ENCODE data around the gene CNOT8. TPM values are rescaled to one million over a fixed set of nuclear protein-coding genes. Genes with fewer than 3 reads are reported as not detected.

CNOT8 gene
- polyA plus RNA-seq, 1 of the 3 experiments (the other 2 are of a cell fraction): 45.3 TPM

GRCh38 chr5:154850255-154851062 lies 8.0 kb upstream of the CNOT8 start, which contains the start of gene FAXDC2:
Gene FAXDC2 (minus strand): TSS chr5:154850603. CDS start chr5:154838178, 12,425 bp downstream.
- Histone ChIP-seq H3F3A (replicated peaks; ENCODE audit: insufficient read depth) (peaks cover 11% of the 10 kb centered on the region), H3K9me2 (no peaks in the 10 kb centered on the region), H3K9me3 (no peaks in the 10 kb centered on the region), H3K36me3 (replicated peaks in 1 of 2; ENCODE audit: control insufficient read depth in 1 of 2, insufficient read depth in 2 of 2, low read length in 1 of 2) (no peaks in the 10 kb centered on the region), H3K27ac (ENCODE audit: low read depth in 2 of 2, low read length in 1 of 2) (peak within 1 kb of the TSS; percentile 60 to 77), H3K79me2 (ENCODE audit: insufficient read depth) (no peaks in the 10 kb centered on the region), H3K9ac (peak within 1 kb of the TSS; percentile 48; the same call in 1 of the 2 replicates), H3K4me1 (ENCODE audit: control insufficient read depth in 1 of 2, insufficient read depth in 2 of 2, low read depth in 1 of 2, low read length in 1 of 2) (peaks cover 9% of the 10 kb centered on the region in 2 experiments; a peak in 3 of 4 replicates), H3K27me3 (ENCODE audit: insufficient read depth) (no peaks in the 10 kb centered on the region), H2AFZ (ENCODE audit: low read depth) (peak within 1 kb of the TSS; percentile 92), H4K20me1 (ENCODE audit: insufficient read depth) (no peaks in the 10 kb centered on the region), H3K4me3 (ENCODE audit: low read depth in 2 of 2, low read length in 1 of 2) (peak within 1 kb of the TSS; percentile 50 to 59), H3K4me2 (peak within 1 kb of the TSS; percentile 73)
- ChIA-PET CTCF (interaction anchor here (0.9 to 1.1 kb wide), 2 partner anchors 16 to 200 kb away, joined by 3 to 4 read pairs; no protein-coding TSS in a partner anchor), POLR2A (interaction anchor here (1.5 kb wide), 1 partner anchor 15 kb away, joined by 7 read pairs; no protein-coding TSS in a partner anchor)
- peak; percentile 53 for DNase-seq
- 24% methylated on average over 11 of the region's 11 CpGs for WGBS (ENCODE audit: low lambda C conversion rate)
- TF ChIP-seq YY1 (IDR thresholded peaks at IDR 0.05; ENCODE audit: low read depth) (no peak), TCF12 (IDR thresholded peaks at IDR 0.05) (no peak), ELF1 (IDR thresholded peaks at IDR 0.05) (no peak), MEF2A (IDR thresholded peaks at IDR 0.05; ENCODE audit: borderline replicate concordance, low read depth) (no peak), RXRA (IDR thresholded peaks at IDR 0.05; ENCODE audit: borderline replicate concordance, low read depth) (no peak), FOXM1 (IDR thresholded peaks at IDR 0.05; ENCODE audit: low read depth) (no peak), ZBTB33 (IDR thresholded peaks at IDR 0.05; ENCODE audit: borderline replicate concordance, low read depth) (no peak), FOSL2 (IDR thresholded peaks at IDR 0.05; ENCODE audit: borderline replicate concordance, low read depth) (no peak), RAD21 (IDR thresholded peaks at IDR 0.05; ENCODE audit: low read length) (no peak), RFX5 (IDR thresholded peaks at IDR 0.05; ENCODE audit: low read length) (no peak), TAF1 (IDR thresholded peaks at IDR 0.05; ENCODE audit: borderline replicate concordance, low read depth, low read length) (peak; percentile 35; the same call in 1 of the 2 replicates), NFIC (IDR thresholded peaks at IDR 0.05; ENCODE audit: borderline replicate concordance) (no peak), IRF3 (IDR thresholded peaks at IDR 0.05; ENCODE audit: low read depth, low read length) (no peak), GATA2 (CRISPR knock-in tag; IDR thresholded peaks at IDR 0.05) (no peak), FOXJ3 (CRISPR knock-in tag; IDR thresholded peaks at IDR 0.05) (no peak), RCOR1 (IDR thresholded peaks at IDR 0.05; ENCODE audit: low read length) (0 out of 2 replicates have a peak, but pooled peaks have one; percentile 6), USF1 (IDR thresholded peaks at IDR 0.05; ENCODE audit: borderline replicate concordance, low read depth) (peak; percentile 90), TEAD4 (IDR thresholded peaks at IDR 0.05; ENCODE audit: borderline replicate concordance, insufficient read depth) (no peak), NRF1 (IDR thresholded peaks at IDR 0.05; ENCODE audit: low read depth, low read length) (no peak), JUND (IDR thresholded peaks at IDR 0.05) (no peak), SMC3 (IDR thresholded peaks at IDR 0.05; ENCODE audit: low read depth, low read length) (no peak)
- TF ChIP-seq, protein P1, sequence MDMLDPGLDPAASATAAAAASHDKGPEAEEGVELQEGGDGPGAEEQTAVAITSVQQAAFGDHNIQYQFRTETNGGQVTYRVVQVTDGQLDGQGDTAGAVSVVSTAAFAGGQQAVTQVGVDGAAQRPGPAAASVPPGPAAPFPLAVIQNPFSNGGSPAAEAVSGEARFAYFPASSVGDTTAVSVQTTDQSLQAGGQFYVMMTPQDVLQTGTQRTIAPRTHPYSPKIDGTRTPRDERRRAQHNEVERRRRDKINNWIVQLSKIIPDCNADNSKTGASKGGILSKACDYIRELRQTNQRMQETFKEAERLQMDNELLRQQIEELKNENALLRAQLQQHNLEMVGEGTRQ (IDR thresholded peaks at IDR 0.05; ENCODE audit: borderline replicate concordance, low read depth, low read length): peak; percentile 68
- TF ChIP-seq, protein P2, sequence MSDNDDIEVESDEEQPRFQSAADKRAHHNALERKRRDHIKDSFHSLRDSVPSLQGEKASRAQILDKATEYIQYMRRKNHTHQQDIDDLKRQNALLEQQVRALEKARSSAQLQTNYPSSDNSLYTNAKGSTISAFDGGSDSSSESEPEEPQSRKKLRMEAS (IDR thresholded peaks at IDR 0.05; ENCODE audit: low read depth): peak; percentile 79
- TF ChIP-seq, protein P3, sequence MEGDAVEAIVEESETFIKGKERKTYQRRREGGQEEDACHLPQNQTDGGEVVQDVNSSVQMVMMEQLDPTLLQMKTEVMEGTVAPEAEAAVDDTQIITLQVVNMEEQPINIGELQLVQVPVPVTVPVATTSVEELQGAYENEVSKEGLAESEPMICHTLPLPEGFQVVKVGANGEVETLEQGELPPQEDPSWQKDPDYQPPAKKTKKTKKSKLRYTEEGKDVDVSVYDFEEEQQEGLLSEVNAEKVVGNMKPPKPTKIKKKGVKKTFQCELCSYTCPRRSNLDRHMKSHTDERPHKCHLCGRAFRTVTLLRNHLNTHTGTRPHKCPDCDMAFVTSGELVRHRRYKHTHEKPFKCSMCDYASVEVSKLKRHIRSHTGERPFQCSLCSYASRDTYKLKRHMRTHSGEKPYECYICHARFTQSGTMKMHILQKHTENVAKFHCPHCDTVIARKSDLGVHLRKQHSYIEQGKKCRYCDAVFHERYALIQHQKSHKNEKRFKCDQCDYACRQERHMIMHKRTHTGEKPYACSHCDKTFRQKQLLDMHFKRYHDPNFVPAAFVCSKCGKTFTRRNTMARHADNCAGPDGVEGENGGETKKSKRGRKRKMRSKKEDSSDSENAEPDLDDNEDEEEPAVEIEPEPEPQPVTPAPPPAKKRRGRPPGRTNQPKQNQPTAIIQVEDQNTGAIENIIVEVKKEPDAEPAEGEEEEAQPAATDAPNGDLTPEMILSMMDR (IDR thresholded peaks at IDR 0.05): no peak
